CD4-positive, alpha-beta T cell treated with Interleukin-21 for 1 hour (primary cell): Measurements from ENCODE around the gene KPNA5.
"Not testable (repeated sequence)": the region's sequence is repeated elsewhere in the genome, so short reads cannot be mapped to it uniquely, and the experiment has no call there.

Source experiments
- DNase-seq: peaks from one replicate; pipeline ENCODE4 v3.0.0-alpha.2; 2020

The KPNA5 gene

GRCh38 chr6:116705917-116706316, 24.9 kb downstream of the KPNA5 start:
- no peak for DNase-seq

DNA sequence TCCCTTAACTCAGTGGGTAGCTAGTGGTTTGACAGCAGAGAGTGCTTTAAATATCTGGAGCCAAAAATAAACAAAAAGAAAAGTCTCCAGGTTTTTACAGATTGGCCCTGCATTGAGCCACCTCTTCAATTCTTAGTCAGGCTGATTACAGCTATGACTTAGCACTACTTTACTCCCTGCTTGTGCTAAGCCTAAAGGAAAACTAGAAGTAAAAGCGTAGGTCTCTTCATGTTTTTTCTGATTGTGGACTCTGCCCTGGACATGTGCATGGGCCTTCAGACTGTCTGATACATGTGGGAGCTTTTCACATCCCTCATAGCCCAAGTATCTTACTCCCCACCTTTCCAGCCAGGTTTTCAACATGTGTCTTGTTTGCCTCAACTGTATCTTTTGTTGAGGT, 33.3 kb downstream of the KPNA5 start:
- DNase-seq, result no peak

DNA sequence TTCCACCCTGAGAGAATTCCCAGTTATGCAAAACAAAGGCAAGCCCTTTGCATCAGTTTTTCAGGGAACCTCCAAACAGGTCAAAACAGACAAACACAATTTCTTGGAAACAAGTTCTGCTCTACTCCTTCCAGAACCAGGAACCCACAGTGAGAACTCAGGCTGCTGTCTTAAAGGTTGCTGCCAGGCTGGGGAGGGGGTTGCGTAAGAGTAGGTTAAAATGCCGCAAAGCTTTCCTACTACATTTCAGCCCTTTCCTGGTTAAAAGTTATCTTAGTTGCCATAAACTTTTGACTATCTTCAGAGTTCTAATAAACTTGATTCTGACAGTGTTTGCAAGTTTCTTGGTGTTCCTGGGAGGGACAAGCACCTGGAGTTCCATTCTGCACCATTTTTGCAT, 33.8 kb downstream of the KPNA5 start:
- DNase-seq, result no peak

DNA sequence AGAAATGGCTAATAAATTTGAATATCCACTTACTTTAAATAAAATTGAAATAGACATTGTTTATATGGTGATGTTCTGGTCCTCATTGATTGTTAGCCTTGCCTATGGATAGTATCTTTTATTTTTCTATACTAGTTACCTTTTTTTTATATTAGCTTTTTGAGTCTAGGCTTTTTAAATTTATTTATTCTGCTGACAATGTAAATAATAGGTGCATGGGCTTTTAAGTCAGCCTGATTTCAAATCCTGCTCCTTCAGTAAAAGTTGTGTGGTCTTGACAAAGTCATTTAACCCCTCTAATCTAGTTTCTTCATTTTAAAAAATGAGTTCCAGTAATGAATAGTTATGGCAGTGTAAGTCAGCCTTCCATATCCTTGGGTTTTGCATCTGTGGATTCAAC, 45.9 kb downstream of the KPNA5 start:
- no peak for DNase-seq

DNA sequence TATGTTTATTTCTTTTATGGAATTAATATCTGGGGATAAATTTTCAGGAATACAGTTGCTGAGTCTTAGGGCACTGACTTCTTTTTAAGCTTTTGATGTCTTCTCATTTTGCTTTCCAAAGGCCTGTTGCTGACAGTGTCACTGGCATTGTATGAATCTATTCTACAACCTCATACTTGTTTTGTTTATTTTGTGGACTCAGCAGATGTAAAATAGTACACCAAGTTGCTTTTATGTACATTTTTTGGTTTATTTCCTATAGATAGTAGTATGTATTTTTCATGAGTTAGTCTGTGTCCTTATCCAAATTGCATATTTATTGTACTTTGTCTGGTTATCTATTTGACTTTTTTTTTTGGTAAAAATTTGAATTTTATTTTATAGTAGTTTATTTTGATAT, 49.5 kb downstream of the KPNA5 start:
- no peak for DNase-seq

DNA sequence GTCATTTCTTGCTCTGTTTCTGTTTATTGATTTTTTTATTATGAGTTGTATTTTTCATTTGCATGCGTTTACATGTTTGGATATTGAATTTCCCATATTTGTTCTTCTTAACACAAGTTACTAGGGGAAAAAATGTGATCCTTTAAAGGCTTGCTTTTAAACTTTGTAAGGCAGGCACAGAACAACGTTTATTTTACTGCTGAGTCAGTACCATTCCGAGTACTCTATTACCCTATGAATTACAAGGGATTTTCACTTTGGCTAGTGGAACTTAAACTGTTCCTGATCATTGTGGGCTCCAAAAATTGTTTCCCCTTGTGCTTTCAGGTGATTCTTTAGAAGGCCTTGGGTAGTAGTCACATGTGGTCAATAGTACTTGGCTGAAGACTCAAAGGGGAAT, 56.0 kb downstream of the KPNA5 start:
- DNase-seq, result no peak

GRCh38 chr6:116740486-116740885, 59.5 kb downstream of the KPNA5 start:
- not testable (repeated sequence) for DNase-seq

DNA sequence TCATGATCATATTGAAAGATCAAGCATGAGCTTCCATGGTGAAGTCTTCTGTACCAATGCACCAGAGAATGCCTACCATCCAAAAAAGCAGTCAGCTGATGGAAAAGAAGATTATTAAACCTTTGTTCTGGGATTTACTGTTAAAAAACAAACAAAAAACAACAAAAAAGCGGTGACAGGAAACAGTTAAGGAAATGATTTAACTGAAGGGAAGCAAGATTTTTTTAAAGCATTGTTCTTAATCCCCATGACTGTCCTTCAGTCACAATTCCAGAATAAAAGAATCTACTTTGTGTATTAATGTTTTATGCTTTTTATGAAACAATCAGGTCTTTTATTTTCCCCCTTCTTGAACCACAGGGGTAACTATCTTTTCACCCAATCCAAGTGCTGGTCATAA, 60.6 kb downstream of the KPNA5 start:
- DNase-seq, result no peak

- DNase-seq, result no peak
Observed at GRCh38 chr6:116745176-116745575, 64.2 kb downstream of the KPNA5 start.

- no peak for DNase-seq
Observed at GRCh38 chr6:116761779-116762178, 80.8 kb downstream of the KPNA5 start.

DNA sequence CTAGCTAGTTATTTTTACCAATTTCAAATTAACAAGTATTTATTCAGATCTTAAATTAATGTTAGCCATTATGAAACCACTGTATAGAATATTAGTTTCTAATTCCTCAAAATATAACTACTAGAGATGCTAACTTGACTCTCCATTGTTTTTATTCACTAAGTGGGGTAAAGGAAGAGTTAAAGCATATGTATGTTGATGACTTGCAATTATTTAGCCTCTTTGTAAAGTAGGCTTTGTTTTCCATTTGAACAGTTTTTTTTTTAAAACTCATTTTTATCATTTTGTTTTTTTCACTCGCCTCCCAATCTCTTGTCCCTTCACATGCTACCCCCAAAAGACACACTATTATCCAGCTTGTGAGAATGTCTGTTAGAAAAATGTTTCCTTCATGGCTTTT, 81.2 kb downstream of the KPNA5 start:
- DNase-seq, result no peak

DNA sequence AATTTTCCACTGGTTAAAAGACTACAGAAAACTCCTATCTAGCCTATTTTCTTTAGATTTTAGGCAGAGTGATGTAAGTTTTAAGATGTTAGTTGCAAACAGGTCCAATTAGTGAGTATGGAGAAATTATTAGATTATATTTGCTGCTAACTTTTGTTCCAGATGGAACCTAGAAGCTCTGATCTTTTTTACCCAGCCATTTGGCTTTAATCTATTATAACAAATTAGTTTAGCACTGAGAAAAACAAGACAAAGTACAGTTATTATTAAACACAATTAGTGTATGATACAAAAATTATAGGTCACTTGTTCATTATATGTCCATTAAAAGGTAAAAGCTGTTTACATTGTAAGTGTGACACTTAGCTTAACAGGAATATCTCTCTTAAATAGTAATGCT, 82.0 kb downstream of the KPNA5 start:
- no peak for DNase-seq

DNA sequence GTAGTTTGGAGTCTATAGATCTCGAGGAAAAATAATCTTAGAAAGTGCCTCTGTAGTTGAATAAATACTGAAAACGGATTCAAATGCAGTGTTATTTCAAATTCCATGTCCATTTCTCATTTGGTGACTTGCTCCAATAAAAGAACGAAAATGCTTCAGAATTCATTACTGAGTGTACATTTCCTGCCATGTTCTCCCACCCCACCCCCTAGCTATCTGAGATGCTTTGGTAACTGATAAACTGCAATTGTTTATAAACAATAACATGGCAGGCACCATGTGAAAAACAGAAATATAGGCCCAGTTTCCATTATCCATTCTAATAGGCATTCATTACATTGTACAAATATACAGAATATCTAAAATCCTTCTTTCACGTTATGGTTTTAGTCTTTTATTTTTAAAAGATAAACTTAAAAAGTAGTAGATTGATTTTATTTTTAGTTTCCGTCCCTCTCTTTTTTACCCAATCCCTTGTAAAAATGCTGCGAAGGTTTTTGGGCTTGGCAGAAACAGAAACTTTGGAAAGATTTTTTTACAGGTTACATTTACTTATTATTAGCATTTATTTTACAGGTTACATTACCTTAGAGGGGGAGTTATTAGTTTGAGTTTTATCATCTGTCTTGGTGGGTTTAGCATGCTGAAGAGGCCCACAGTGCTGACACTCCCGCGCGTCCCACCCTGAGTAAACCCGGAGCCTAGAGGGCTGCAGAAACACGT, 83.1 kb downstream of the KPNA5 start:
- no peak for DNase-seq

DNA sequence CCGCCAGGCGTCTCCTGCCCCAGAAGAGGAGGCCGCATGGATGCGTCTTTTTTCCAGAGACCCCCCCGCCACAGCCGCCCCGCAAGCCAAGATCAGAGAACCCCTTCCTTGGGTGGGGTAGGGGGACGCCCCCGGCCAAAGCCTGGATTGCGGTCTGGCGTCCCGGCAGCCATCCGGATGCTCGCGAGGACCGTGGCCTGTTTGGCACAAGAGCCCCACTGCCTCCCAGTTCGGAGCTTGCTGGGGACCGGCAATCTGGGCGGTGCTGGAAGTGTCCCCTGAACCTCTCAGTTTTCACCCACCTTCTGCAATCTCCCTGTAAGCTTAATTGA, 83.6 kb downstream of the KPNA5 start:
- no peak for DNase-seq

DNA sequence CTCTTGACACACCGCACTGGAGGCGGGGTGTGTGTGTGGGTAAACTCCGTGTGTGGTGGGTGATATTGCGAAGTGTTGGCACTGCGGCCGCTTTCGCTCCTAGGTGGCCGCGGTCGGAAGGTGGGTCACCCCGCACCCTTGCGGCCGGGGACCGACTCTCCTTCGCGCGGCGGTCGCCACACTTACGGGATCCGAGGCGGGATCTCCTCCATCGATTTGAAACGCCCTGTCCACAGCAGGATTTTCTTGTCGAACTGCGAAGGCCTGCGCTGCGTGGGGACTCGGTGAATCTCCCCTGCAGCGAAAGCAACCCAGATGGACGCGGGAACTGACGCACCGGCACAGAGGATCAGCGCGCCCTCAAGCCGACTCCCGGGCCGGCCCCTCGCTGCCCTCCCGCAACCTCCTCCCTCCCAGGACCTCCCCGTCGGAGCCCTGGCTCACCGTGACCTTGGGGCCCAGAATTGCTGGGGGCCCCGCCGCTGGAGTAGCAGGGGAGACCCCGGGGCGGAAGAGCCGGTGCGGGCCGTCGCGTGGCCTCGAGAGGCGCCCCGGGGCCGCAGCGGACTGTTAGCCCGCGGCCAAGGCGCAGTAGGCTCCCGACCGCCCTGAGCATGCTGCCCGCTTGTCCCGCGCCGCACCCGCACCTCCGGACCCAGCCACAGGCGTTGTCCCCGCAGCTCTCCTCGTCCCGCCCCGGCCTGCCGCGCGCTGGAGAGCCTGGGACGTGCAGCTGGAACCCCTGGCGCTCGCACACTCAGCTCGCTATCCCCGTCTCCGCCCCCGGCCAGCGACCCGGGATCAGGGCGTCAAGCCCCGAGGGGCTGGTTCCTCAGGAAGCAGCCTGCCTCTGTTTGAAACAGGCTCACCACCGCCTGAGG, 84.2 kb downstream of the KPNA5 start, which contains the start of gene FAM162B:
FAM162B (minus strand) TSS at position 759 of the 881 bp plus-strand sequence; CDS start at position 616, 143 bp downstream.
- no peak for DNase-seq

GRCh38 chr6:116766506-116767176, 85.6 kb downstream of the KPNA5 start:
- DNase-seq, result no peak

GRCh38 chr6:116767715-116768114, 86.7 kb downstream of the KPNA5 start:
- DNase-seq, result no peak

- DNase-seq, result no peak
Observed at GRCh38 chr6:116772450-116772849, 91.4 kb downstream of the KPNA5 start.

- DNase-seq, result no peak
Observed at GRCh38 chr6:116773886-116774285, 92.9 kb downstream of the KPNA5 start.

- DNase-seq, result peak; percentile 12
Observed at GRCh38 chr6:116779573-116780164, 98.7 kb downstream of the KPNA5 start.

GRCh38 chr6:116783852-116784251, 102.8 kb downstream of the KPNA5 start:
- no peak for DNase-seq
